Activated CD8-positive, alpha-beta memory T cell treated with anti-CD3 and anti-CD28 coated beads for 24 hours (primary cell): ENCODE results near the gene ZNF469.

Source experiments
- DNase-seq: peaks from one replicate; pipeline ENCODE4 v3.0.0-alpha.2; 2020

The ZNF469 gene

GRCh38 chr16:88382491-88383400 is at the start of gene ZNF469:
Gene ZNF469, plus strand, starts transcription at chr16:88382959. Its CDS starts 44,512 bp downstream, at chr16:88427471.
- no peak for DNase-seq

GRCh38 chr16:88333848-88334777 is 48.6 kb upstream of the ZNF469 start:
- no peak for DNase-seq

- no peak for DNase-seq
Measured at GRCh38 chr16:88334778-88335720, 47.7 kb upstream of the ZNF469 start.

- DNase-seq = no peak
Measured at GRCh38 chr16:88337021-88337420, 45.7 kb upstream of the ZNF469 start.

- no peak for DNase-seq
Measured at GRCh38 chr16:88337538-88337937, 45.2 kb upstream of the ZNF469 start.

GRCh38 chr16:88338111-88338510 is 44.6 kb upstream of the ZNF469 start:
- DNase-seq = no peak

GRCh38 chr16:88338896-88339295 is 43.9 kb upstream of the ZNF469 start:
- no peak for DNase-seq

- DNase-seq = no peak
Measured at GRCh38 chr16:88339930-88340754, 42.6 kb upstream of the ZNF469 start.

- no peak for DNase-seq
Measured at GRCh38 chr16:88340755-88341150, 42.0 kb upstream of the ZNF469 start.

GRCh38 chr16:88341551-88342290 is 41.0 kb upstream of the ZNF469 start:
- DNase-seq = no peak

GRCh38 chr16:88342491-88342890 is 40.3 kb upstream of the ZNF469 start:
- DNase-seq = no peak

GRCh38 chr16:88343271-88343791 is 39.4 kb upstream of the ZNF469 start:
- no peak for DNase-seq

- DNase-seq = no peak
Measured at GRCh38 chr16:88344411-88345030, 38.2 kb upstream of the ZNF469 start.

- DNase-seq = no peak
Measured at GRCh38 chr16:88345031-88345720, 37.6 kb upstream of the ZNF469 start.

- no peak for DNase-seq
Measured at GRCh38 chr16:88345721-88346560, 36.8 kb upstream of the ZNF469 start.

GRCh38 chr16:88346680-88347505 is 35.9 kb upstream of the ZNF469 start:
- no peak for DNase-seq

- DNase-seq = no peak
Measured at GRCh38 chr16:88347656-88348376, 34.9 kb upstream of the ZNF469 start.
